Fibroblast of skin of right quadriceps (primary cell): ENCODE results near the gene DOCK7.
"Not testable (repeated sequence)": the region's sequence is repeated elsewhere in the genome, so short reads cannot be mapped to it uniquely, and the experiment has no call there.

ENCODE experiments used
- DNase-seq: peaks from one replicate; pipeline ENCODE4 v3.0.0-alpha.2; 2013

DOCK7 gene, protein sequence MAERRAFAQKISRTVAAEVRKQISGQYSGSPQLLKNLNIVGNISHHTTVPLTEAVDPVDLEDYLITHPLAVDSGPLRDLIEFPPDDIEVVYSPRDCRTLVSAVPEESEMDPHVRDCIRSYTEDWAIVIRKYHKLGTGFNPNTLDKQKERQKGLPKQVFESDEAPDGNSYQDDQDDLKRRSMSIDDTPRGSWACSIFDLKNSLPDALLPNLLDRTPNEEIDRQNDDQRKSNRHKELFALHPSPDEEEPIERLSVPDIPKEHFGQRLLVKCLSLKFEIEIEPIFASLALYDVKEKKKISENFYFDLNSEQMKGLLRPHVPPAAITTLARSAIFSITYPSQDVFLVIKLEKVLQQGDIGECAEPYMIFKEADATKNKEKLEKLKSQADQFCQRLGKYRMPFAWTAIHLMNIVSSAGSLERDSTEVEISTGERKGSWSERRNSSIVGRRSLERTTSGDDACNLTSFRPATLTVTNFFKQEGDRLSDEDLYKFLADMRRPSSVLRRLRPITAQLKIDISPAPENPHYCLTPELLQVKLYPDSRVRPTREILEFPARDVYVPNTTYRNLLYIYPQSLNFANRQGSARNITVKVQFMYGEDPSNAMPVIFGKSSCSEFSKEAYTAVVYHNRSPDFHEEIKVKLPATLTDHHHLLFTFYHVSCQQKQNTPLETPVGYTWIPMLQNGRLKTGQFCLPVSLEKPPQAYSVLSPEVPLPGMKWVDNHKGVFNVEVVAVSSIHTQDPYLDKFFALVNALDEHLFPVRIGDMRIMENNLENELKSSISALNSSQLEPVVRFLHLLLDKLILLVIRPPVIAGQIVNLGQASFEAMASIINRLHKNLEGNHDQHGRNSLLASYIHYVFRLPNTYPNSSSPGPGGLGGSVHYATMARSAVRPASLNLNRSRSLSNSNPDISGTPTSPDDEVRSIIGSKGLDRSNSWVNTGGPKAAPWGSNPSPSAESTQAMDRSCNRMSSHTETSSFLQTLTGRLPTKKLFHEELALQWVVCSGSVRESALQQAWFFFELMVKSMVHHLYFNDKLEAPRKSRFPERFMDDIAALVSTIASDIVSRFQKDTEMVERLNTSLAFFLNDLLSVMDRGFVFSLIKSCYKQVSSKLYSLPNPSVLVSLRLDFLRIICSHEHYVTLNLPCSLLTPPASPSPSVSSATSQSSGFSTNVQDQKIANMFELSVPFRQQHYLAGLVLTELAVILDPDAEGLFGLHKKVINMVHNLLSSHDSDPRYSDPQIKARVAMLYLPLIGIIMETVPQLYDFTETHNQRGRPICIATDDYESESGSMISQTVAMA (N-terminal part only)

DNA sequence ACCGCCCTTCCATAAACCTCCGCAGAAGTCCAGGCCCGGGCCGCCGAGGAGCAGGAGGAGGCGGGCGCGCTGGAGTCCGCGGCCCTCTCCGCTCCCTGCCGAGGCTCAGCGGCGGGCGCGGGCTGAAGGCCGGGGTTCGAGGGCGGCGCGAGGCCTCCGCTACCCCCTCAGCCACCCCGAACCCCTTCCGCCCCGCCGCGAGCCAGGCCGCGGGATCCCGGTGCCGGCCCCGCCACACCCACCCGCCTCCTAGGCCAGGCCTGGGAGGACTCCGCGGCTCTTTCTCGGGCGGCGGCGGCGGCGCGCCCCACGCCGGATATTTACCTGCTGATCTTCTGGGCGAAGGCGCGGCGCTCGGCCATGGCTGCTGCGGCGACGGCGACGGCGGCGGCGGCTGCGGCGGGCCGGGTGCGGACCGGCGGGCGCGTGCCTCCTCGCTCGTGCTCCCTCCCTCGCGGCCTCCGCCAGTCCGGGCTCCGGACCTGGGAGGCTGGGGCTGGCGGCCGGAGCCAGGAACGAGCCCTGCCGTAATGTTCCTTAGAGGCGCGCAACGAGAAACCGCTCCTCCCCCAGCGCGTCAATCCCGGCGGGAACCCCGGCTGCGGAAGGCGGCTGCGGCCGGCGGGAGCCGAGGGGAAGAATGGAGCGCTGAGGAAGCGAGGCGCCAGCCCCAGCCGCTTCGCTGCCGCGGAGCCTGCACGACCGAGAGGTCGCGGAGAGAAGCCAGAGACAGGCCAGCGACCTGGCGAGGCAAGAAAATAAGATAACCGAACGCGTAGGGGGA is at the start of gene DOCK7:
Gene DOCK7 (minus strand): TSS at position 484 of the 784 bp plus-strand sequence. CDS start 122 bp downstream, at position 362.
- DNase-seq = peak; percentile 82

DNA sequence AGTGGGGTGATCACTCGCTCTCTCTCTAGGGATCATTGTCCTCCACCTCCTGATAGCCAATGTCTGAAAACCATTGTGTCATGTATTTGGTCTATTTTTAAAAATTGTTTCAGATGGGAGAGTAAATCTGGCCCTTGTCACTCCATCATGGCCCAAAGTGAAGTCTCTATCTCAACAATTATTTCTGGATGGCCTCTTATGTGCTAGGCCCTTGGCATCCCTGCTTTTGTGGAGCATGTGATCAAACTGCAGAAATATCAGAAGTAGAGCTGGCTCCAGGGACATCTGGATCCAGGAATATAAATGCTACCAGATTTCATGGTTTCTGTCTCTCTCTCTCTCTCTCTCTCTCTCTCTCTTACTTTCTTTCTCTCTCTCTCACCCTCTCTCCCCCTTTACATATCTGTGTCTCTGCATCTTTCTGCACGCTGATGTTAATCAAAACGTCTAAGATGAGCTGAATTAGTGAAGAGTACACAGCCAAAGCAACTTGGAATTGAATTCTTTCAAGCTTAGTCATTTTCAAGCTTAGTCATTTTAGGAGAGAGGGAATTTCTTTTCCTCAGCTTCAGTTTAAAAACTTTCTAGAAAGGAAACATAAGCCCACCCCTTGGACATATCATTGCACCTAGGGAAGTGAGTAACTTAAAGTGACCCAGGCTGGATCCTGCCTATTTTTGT is 47.4 kb upstream of the DOCK7 start:
- DNase-seq = peak; percentile 93

- DNase-seq = no peak
Observed at GRCh38 chr1:62732331-62732730, 44.1 kb upstream of the DOCK7 start.

GRCh38 chr1:62728963-62729362 is 40.8 kb upstream of the DOCK7 start:
- DNase-seq = no peak

- no peak for DNase-seq
Observed at GRCh38 chr1:62727656-62728407, 39.6 kb upstream of the DOCK7 start.

DNA sequence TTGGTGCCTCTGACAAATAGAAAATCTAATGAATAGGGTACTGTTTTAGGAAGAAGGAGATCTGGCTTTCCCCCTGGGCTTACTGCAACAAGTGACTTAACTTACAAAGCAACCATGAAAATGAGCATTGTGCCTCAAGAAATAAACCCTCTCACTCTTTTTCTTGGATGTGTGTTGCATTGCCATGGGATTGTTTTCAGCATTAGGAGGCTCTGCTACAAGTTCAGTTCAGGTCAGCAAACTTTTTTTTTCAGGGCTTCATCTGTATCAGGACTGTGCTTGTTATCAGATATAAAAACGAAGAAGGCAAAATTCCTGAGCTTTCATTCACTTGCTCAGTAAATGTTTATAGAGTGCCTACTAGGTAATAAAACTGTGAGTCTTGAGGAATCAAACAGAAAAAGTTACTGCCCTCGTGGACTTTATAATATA is 37.8 kb upstream of the DOCK7 start:
- DNase-seq = no peak

- peak; percentile 66 for DNase-seq
Observed at GRCh38 chr1:62725255-62725654, 37.1 kb upstream of the DOCK7 start.

DNA sequence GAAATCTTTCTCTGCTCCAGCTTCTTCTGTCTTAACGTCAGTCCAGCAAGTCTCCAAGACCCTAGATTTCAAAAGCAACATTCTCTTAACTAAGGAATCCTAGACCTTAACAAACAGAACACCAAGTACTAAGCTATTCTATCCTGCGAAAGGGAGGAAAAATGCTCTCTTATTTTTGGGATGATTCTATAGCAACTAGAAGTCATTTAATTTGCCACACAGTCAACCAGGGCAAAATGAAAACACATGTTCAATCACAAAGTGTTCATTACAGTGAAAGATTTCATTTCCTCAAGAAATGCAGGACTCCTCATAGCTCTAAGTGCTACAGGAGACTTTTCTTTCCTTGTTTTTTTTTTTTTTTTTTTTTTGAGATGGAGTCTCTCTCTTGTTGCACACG is 36.2 kb upstream of the DOCK7 start:
- DNase-seq = peak; percentile 30

DNA sequence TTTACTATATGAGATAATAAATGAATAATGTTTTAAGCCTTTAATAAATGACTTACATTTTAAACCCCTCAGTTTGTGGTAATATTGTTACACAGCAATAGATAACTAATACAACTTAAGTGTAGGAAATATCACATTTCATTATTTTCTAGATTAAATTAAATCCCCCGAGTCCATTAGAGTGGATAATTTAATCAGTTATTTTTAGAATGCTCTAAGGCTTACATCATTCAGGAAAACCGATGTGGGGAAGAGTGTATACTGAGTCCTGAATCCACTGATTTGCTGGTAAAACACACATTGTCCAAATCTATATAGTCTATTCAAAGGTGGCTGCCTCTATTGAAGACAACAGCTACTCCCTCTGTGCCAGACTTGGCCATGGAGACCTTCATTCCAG is 35.7 kb upstream of the DOCK7 start:
- no peak for DNase-seq

GRCh38 chr1:62722796-62723195 is 34.6 kb upstream of the DOCK7 start:
- DNase-seq = no peak

GRCh38 chr1:62720946-62721554 is 32.9 kb upstream of the DOCK7 start:
- no peak for DNase-seq

- not testable (repeated sequence) for DNase-seq
Observed at GRCh38 chr1:62718400-62718799, 30.2 kb upstream of the DOCK7 start.

DNA sequence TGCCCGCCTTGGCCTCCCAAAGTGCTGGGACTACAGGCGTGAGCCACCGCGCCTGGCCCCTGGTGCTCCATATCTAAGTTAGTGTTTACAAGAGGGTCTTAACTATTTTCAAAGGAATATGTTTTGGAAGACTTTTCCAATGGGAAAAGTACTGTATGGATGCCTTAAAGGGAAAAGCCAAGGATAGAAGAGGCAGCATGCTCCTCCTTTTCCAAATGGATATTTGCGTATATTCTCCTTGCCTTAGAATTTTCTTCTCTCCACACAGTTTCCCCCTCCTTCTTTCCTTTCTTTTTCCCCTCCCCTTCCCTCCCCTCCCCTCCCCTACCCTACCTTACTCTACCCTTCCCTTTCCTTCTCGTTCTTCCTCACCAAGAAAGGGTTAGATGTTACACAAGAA is 29.3 kb upstream of the DOCK7 start:
- DNase-seq = no peak

GRCh38 chr1:62716397-62716796 is 28.2 kb upstream of the DOCK7 start:
- DNase-seq = no peak

GRCh38 chr1:62712336-62713243 is 24.4 kb upstream of the DOCK7 start:
- no peak for DNase-seq

DNA sequence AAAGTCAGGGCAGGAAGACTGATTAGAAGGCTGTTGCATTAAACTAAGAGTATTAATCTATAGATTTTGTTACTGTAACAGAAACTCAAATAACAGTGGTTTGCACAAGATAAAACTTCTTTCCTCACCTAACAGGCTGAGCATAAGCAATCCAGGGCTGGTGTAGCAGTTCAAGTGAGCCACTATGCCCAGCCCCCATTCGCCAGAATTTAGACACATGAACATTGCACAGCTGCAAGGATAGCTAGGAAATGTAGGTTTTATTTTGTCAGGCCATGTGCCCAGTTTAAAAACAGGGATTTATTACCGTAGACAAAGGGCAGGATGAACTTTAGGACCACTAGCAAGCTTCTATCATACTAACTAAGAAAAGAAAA is 19.5 kb upstream of the DOCK7 start:
- DNase-seq = no peak

- no peak for DNase-seq
Observed at GRCh38 chr1:62706985-62707743, 19.0 kb upstream of the DOCK7 start.

DNA sequence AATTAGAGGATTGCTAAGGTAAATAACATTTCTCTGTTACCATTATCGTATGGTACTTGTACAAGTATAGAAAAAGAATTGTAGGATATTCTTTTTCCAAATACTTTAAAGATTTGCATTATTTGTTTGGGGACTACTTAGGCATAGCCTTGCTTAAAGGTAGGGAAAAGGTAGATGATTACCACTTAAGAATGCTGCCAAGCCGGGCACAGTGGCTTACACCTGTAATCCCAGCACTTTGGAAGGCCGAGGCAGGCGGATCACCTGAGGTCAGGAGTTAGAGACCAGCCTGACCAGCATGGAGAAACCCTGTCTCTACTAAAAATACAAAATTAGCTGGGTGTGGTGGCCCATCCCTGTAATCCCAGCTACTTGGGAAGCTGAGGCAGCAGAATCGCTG is 10.0 kb upstream of the DOCK7 start:
- not testable (repeated sequence) for DNase-seq
